Measurements from ENCODE around the gene C10orf67. TPM values are rescaled to one million over a fixed set of nuclear protein-coding genes. Genes with fewer than 3 reads are reported as not detected.
A peak's percentile ranks its signal among the peaks of the same experiment; 100 is the strongest.
"Not testable (repeated sequence)": the region's sequence is repeated elsewhere in the genome, so short reads cannot be mapped to it uniquely, and the experiment has no call there.

The C10orf67 gene
- total RNA-seq, 1 experiment from 2014 or later = 0.07 TPM

- in situ Hi-C loops (cut with HindIII; ENCODE audit: low pct_unique_long_range_greater_than_20kb, low sequenced_read_pairs) = no loop called here
- peak; percentile 25 for DNase-seq (ENCODE audit: low read depth)
These were observed 51.4 kb downstream of the C10orf67 start for GRCh38 chr10:23293145-23293724.

GRCh38 chr10:23291551-23292334 is 52.9 kb downstream of the C10orf67 start:
- no peak for DNase-seq (ENCODE audit: low read depth)
- in situ Hi-C loops (cut with HindIII; ENCODE audit: low pct_unique_long_range_greater_than_20kb, low sequenced_read_pairs) = no loop called here

- in situ Hi-C loops (cut with HindIII; ENCODE audit: low pct_unique_long_range_greater_than_20kb, low sequenced_read_pairs) = no loop called here
- no peak for DNase-seq (ENCODE audit: low read depth)
These were observed 59.8 kb downstream of the C10orf67 start for GRCh38 chr10:23284674-23285335.

- in situ Hi-C loops (cut with HindIII; ENCODE audit: low pct_unique_long_range_greater_than_20kb, low sequenced_read_pairs) = no loop called here
- no peak for DNase-seq (ENCODE audit: low read depth)
These were observed 60.4 kb downstream of the C10orf67 start for GRCh38 chr10:23284155-23284554.

GRCh38 chr10:23283680-23284079 is 60.9 kb downstream of the C10orf67 start:
- no peak for DNase-seq (ENCODE audit: low read depth)
- in situ Hi-C loops (cut with HindIII; ENCODE audit: low pct_unique_long_range_greater_than_20kb, low sequenced_read_pairs) = no loop called here

- DNase-seq (ENCODE audit: low read depth) = no peak
These were observed 63.6 kb downstream of the C10orf67 start for GRCh38 chr10:23281044-23281433.

GRCh38 chr10:23280419-23281043 is 64.1 kb downstream of the C10orf67 start:
- in situ Hi-C loops (cut with HindIII; ENCODE audit: low pct_unique_long_range_greater_than_20kb, low sequenced_read_pairs) = no loop called here
- no peak for DNase-seq (ENCODE audit: low read depth)

More at GRCh38 chr10:23281044-23281433, 63.6 kb downstream of the C10orf67 start:
- in situ Hi-C loops (cut with HindIII; ENCODE audit: low pct_unique_long_range_greater_than_20kb, low sequenced_read_pairs) = no loop called here

- DNase-seq (ENCODE audit: low read depth) = no peak
- in situ Hi-C loops (cut with HindIII; ENCODE audit: low pct_unique_long_range_greater_than_20kb, low sequenced_read_pairs) = no loop called here
These were observed 69.2 kb downstream of the C10orf67 start for GRCh38 chr10:23275355-23275754.

- DNase-seq (ENCODE audit: low read depth); in situ Hi-C loops (cut with HindIII; ENCODE audit: low pct_unique_long_range_greater_than_20kb, low sequenced_read_pairs): not testable (repeated sequence)
These were observed 70.4 kb downstream of the C10orf67 start for GRCh38 chr10:23274179-23274578.

GRCh38 chr10:23270531-23270930 is 74.1 kb downstream of the C10orf67 start:
- DNase-seq (ENCODE audit: low read depth) = no peak
- in situ Hi-C loops (cut with HindIII; ENCODE audit: low pct_unique_long_range_greater_than_20kb, low sequenced_read_pairs) = no loop called here

GRCh38 chr10:23263441-23264164 is 81.0 kb downstream of the C10orf67 start:
- no peak for DNase-seq (ENCODE audit: low read depth)
- in situ Hi-C loops (cut with HindIII; ENCODE audit: low pct_unique_long_range_greater_than_20kb, low sequenced_read_pairs) = no loop called here

GRCh38 chr10:23262928-23263327 is 81.7 kb downstream of the C10orf67 start:
- in situ Hi-C loops (cut with HindIII; ENCODE audit: low pct_unique_long_range_greater_than_20kb, low sequenced_read_pairs) = no loop called here
- DNase-seq (ENCODE audit: low read depth) = no peak

- no peak for DNase-seq (ENCODE audit: low read depth)
- in situ Hi-C loops (cut with HindIII; ENCODE audit: low pct_unique_long_range_greater_than_20kb, low sequenced_read_pairs) = no loop called here
These were observed 86.1 kb downstream of the C10orf67 start for GRCh38 chr10:23258516-23258915.

GRCh38 chr10:23253780-23254179 is 90.8 kb downstream of the C10orf67 start:
- DNase-seq (ENCODE audit: low read depth) = no peak
- in situ Hi-C loops (cut with HindIII; ENCODE audit: low pct_unique_long_range_greater_than_20kb, low sequenced_read_pairs) = no loop called here

- in situ Hi-C loops (cut with HindIII; ENCODE audit: low pct_unique_long_range_greater_than_20kb, low sequenced_read_pairs); DNase-seq (ENCODE audit: low read depth): not testable (repeated sequence)
These were observed 91.7 kb downstream of the C10orf67 start for GRCh38 chr10:23252859-23253258.

- DNase-seq (ENCODE audit: low read depth); in situ Hi-C loops (cut with HindIII; ENCODE audit: low pct_unique_long_range_greater_than_20kb, low sequenced_read_pairs): not testable (repeated sequence)
These were observed 102.8 kb downstream of the C10orf67 start for GRCh38 chr10:23241779-23242178.

- in situ Hi-C loops (cut with HindIII; ENCODE audit: low pct_unique_long_range_greater_than_20kb, low sequenced_read_pairs) = no loop called here
- DNase-seq (ENCODE audit: low read depth) = no peak
These were observed 106.6 kb downstream of the C10orf67 start for GRCh38 chr10:23238015-23238414.

- in situ Hi-C loops (cut with HindIII; ENCODE audit: low pct_unique_long_range_greater_than_20kb, low sequenced_read_pairs) = no loop called here
- no peak for DNase-seq (ENCODE audit: low read depth)
These were observed 114.0 kb downstream of the C10orf67 start for GRCh38 chr10:23230582-23230981.
